HG03439 (cell line): ENCODE measurements around the gene HNRNPUL1.

Experiments
- ATAC-seq: cut with Tn5 transposase; IDR thresholded peaks from one replicate; pipeline ENCODE4 v1.9.1; 2021; ENCODE audit warnings: mild to moderate bottlenecking, moderate library complexity; ENCODE audit not compliant: unreplicated experiment

Gene HNRNPUL1

GRCh38 chr19:41233748-41234240, 30.4 kb upstream of the HNRNPUL1 start:
- ATAC-seq = no peak

GRCh38 chr19:41234512-41235168, 29.5 kb upstream of the HNRNPUL1 start:
- no peak for ATAC-seq

GRCh38 chr19:41235480-41235879, 28.7 kb upstream of the HNRNPUL1 start:
- no peak for ATAC-seq

DNA sequence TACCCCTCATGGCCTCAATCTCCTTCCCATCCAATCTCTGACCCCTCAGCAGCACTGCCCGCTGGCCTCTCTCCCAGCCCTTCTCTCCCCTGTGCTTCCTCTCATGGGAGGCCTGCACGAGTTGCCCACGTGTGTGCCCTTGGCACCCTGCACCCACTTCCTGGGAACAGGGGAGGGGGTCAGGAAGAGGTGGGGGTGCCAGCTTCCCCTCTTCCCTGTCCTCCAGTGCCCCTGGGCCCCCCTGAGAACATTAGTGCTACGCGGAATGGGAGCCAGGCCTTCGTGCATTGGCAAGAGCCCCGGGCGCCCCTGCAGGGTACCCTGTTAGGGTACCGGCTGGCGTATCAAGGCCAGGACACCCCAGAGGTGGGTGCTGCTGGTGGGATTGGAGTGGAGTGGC, 25.9 kb upstream of the HNRNPUL1 start:
- no peak for ATAC-seq

- no peak for ATAC-seq
These were observed 24.8 kb upstream of the HNRNPUL1 start for GRCh38 chr19:41239363-41239762.

DNA sequence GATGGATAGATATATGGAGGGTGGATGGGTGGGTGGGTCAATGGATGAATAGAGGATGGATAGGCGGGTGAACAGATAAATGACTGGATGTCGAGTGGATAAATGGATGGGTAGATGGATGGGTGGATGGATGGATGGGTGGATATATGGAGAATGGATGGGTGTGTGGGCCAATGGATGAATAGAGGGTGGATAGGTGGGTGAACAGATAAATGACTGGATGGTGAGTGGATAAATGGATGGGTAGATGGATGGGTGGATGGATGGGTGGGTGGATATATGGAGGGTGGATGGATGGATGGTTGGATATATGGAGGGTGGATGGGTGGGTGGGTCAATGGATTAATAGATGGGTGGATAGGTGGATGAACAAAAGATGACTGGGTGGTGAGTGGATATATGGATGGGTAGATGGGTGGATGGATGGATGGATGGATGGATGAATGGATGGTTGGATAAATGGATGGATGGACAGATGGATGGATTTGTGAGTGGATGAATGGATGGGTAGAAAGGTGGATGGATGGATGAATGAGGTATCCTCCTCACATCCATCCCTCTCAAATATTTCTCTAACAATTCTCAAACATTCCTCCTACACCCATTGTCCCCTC, 24.1 kb upstream of the HNRNPUL1 start:
- ATAC-seq = no peak

- no peak for ATAC-seq
These were observed 22.3 kb upstream of the HNRNPUL1 start for GRCh38 chr19:41241859-41242258.

- ATAC-seq = no peak
These were observed 20.1 kb upstream of the HNRNPUL1 start for GRCh38 chr19:41244117-41244516.

DNA sequence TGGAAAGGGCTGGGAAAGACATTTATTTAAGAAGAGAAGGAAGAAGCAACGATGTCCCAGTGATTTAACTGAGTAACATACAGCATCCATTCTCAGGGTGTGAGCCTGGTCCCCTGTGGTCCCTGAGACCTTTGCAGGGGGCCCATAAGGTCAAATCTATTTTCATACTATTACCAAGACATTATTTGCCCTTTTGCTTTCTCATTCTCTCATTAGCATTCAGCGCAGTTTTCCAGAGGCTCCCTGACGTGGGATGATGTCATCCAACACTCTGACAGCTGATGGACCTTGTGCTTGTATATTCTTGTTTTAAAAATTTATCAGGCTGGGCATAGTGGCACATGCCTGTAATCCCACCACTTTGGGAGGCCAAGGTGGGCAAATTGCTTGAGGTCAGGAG, 18.3 kb upstream of the HNRNPUL1 start:
- no peak for ATAC-seq

GRCh38 chr19:41248895-41249294, 15.3 kb upstream of the HNRNPUL1 start:
- ATAC-seq = no peak

- no peak for ATAC-seq
These were observed 14.3 kb upstream of the HNRNPUL1 start for GRCh38 chr19:41249707-41250423.

GRCh38 chr19:41253660-41254059, 10.5 kb upstream of the HNRNPUL1 start:
- no peak for ATAC-seq

- no peak for ATAC-seq
These were observed 9.0 kb upstream of the HNRNPUL1 start for GRCh38 chr19:41255171-41255570.

DNA sequence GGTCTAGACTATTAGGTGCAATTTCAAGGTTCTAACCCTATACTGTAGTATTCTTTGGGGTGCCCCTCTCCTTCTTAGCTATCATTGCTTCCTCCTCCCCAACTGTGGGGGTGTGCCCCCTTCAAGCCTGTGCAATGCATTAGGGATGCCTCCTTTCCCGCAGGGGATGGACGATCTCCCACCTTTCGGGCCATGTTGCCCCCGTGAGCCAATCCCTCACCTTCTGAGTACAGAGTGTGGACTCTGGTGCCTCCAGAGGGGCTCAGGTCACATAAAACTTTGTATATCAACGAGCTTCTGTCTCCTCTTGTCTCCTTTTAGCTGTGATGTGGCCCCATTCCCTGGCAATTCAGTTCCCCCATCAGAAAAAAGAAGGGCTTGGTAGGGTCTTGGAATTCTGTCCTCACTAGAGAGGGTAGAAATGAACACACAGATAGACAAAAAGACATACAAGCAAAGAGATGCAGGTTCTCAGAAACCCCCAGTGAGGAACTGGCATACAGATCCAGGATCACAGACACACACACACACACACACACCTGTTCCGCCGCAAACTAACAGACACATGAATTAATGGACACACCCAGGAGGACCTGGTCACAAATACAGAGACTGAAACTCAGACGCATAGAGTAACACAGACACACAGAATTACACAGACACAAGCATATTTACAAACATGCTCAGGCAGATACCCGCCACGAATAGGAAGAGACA, 2.5 kb upstream of the HNRNPUL1 start:
- no peak for ATAC-seq

GRCh38 chr19:41263042-41263849, 926 bp upstream of the HNRNPUL1 start:
- ATAC-seq = no peak

- ATAC-seq = no peak
These were observed 616 bp downstream of the HNRNPUL1 start for GRCh38 chr19:41264581-41265394.

GRCh38 chr19:41265395-41266153, 1.4 kb downstream of the HNRNPUL1 start:
- ATAC-seq = no peak

- ATAC-seq = no peak
These were observed 4.9 kb downstream of the HNRNPUL1 start for GRCh38 chr19:41269055-41269454.

DNA sequence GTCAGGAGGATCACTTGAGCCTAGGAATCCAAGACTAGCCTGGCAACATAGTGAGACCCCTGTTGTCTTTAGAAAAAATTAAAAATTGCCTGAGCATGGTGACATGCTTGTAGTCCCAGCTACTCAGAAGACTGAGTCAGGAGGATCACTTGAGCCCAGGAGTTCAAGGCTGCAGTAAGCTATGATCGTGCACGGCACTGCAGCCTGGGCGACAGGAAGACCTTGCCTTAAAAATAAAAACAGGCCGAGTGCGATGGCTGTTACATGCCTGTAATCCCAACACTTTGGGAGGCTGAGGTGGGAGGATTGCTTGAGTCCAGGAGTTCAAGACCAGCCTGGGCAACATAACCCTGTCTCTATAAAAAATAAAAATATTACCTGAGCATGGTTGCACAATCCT, 5.4 kb downstream of the HNRNPUL1 start:
- ATAC-seq = no peak
